ENCODE results near the gene HAUS7.

GRCh38 chrX:153502131-153502530 is 31.8 kb upstream of the HAUS7 start:
- TF ChIP-seq CTCF (IDR thresholded peaks at IDR 0.05): no peak
- no peak for TF ChIP-seq POLR2A (IDR thresholded peaks at IDR 0.05)

Measured in uterus (tissue), 2 donors.